ENCODE data around the gene PARVB. TPM values are rescaled to one million over a fixed set of nuclear protein-coding genes. Genes with fewer than 3 reads are reported as not detected.

Gene PARVB
- polyA plus RNA-seq, 1 donor (not counting 4 experiments of a cell fraction or from before 2014, with no cell fraction given), result 10.5 TPM

DNA sequence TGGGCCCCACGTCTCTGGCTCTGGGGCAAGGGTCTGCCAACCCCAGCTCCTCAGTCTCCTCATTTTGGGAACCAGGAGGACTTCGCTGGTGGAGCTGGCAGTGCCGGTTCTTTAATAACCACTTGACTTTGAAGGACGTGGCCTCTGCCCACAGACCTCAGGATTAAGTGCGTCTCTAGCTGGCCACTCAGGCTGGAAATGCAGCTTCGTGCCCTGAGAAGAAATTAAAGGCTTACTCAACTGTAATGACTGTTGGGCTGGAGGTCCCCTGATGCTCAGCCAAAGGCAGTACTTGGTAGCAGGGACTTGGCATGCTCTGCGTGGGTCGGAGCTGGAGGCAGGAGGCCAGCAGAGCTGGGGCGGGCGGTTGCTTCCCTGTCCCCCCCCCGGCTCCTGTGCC, 139.9 kb downstream of the PARVB start:
- H3K27ac ChIP-seq (ENCODE audit: control insufficient read depth, insufficient read depth, low read length), result no peak overlapping the region
- H3K36me3 ChIP-seq (ENCODE audit: control insufficient read depth in 2 of 2, extremely low read depth in 1 of 2, insufficient read depth in 2 of 2, low read length in 2 of 2), result no peaks in the 10 kb centered on the region
- DNase-seq (ENCODE audit: low read depth, low spot score) (no peak), FAIRE-seq (no peak)
- no peak overlapping the region for H3K4me2 ChIP-seq (ENCODE audit: control insufficient read depth, extremely low read depth, insufficient read depth, low read depth, low read length)
- no peaks in the 10 kb centered on the region for H3K79me2 ChIP-seq (ENCODE audit: control insufficient read depth, insufficient read depth, low read length)
- H3K27me3 ChIP-seq (ENCODE audit: control insufficient read depth, extremely low read depth, insufficient read depth, low read length), result peaks cover 14% of the 10 kb centered on the region
- H4K20me1 ChIP-seq (ENCODE audit: control insufficient read depth, extremely low read depth, insufficient read depth, low read length), result peaks cover 2% of the 10 kb centered on the region
- no peaks in the 10 kb centered on the region for H3K4me1 ChIP-seq (ENCODE audit: control insufficient read depth, extremely low read depth, insufficient read depth, low read length)
- H3K9ac ChIP-seq (ENCODE audit: control insufficient read depth, extremely low read depth, insufficient read depth, low read length), result no peak overlapping the region
- no peak for TF ChIP-seq EZH2 (IDR thresholded peaks at IDR 0.05; ENCODE audit: low read length)
- TF ChIP-seq, protein P1, sequence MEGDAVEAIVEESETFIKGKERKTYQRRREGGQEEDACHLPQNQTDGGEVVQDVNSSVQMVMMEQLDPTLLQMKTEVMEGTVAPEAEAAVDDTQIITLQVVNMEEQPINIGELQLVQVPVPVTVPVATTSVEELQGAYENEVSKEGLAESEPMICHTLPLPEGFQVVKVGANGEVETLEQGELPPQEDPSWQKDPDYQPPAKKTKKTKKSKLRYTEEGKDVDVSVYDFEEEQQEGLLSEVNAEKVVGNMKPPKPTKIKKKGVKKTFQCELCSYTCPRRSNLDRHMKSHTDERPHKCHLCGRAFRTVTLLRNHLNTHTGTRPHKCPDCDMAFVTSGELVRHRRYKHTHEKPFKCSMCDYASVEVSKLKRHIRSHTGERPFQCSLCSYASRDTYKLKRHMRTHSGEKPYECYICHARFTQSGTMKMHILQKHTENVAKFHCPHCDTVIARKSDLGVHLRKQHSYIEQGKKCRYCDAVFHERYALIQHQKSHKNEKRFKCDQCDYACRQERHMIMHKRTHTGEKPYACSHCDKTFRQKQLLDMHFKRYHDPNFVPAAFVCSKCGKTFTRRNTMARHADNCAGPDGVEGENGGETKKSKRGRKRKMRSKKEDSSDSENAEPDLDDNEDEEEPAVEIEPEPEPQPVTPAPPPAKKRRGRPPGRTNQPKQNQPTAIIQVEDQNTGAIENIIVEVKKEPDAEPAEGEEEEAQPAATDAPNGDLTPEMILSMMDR (optimal IDR thresholded peaks at IDR 0.05 in 1 of 3, IDR thresholded peaks at IDR 0.05 in 1 of 3, conservative IDR thresholded peaks at IDR 0.05 in 1 of 3; ENCODE audit: extremely low read depth in 1 of 3, insufficient read depth in 2 of 3, low read length in 3 of 3), result no peak
- H3K4me3 ChIP-seq (ENCODE audit: control insufficient read depth in 2 of 3, extremely low read depth in 1 of 3, insufficient read depth in 2 of 3, low read depth in 1 of 3, low read length in 3 of 3), result no peak overlapping the region
- H2AFZ ChIP-seq (ENCODE audit: control insufficient read depth, low read length), result no peak overlapping the region
- H3K9me1 ChIP-seq (ENCODE audit: control insufficient read depth, extremely low read depth, insufficient read depth, low read length), result no peaks in the 10 kb centered on the region
- dilution Hi-C loops (cut with MboI; ENCODE audit: extremely low pct_ligation_motif_present, low sequenced_read_pairs), result no loop called here
- no peaks in the 10 kb centered on the region for H3K9me3 ChIP-seq (ENCODE audit: control insufficient read depth, low read depth, low read length)

DNA sequence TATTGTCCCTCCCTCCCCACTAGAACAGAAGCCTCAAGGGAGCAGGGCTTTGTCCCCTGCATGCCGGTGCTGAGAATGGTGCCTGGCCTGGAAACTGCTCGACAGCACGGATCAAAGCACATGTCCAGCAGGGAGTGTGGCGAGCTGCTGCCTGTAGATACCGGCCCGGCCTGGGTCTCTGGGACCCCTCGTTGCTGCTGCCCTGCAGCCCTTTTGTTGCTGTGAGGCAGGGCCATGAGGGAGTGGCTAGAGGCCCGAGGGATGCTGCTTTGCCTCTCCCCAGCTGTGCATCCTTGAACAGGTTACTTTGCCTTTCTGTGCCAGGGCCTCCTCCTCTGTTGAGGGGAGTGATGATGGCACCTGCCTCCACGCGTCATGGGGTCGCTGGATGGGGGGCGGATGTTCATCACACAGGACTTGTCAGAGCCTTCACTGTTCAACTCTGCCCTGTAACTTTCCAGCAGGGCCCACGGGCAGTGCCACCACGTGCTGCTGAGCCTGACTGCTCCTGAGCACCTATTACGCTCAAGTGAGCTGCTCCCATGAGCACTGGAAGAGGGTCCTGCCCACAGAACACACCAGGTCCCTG, 141.3 kb downstream of the PARVB start:
- Histone ChIP-seq H3K9me3 (ENCODE audit: control insufficient read depth, low read depth, low read length) (no peaks in the 10 kb centered on the region), H3K79me2 (ENCODE audit: control insufficient read depth, insufficient read depth, low read length) (no peaks in the 10 kb centered on the region), H3K4me3 (ENCODE audit: control insufficient read depth in 2 of 3, extremely low read depth in 1 of 3, insufficient read depth in 2 of 3, low read depth in 1 of 3, low read length in 3 of 3) (no peak overlapping the region), H3K4me2 (ENCODE audit: control insufficient read depth, extremely low read depth, insufficient read depth, low read depth, low read length) (no peak overlapping the region), H4K20me1 (ENCODE audit: control insufficient read depth, extremely low read depth, insufficient read depth, low read length) (peaks cover 2% of the 10 kb centered on the region), H3K27ac (ENCODE audit: control insufficient read depth, insufficient read depth, low read length) (no peak overlapping the region), H3K9ac (ENCODE audit: control insufficient read depth, extremely low read depth, insufficient read depth, low read length) (no peak overlapping the region), H3K9me1 (ENCODE audit: control insufficient read depth, extremely low read depth, insufficient read depth, low read length) (no peaks in the 10 kb centered on the region), H3K4me1 (ENCODE audit: control insufficient read depth, extremely low read depth, insufficient read depth, low read length) (no peaks in the 10 kb centered on the region), H3K36me3 (ENCODE audit: control insufficient read depth in 2 of 2, extremely low read depth in 1 of 2, insufficient read depth in 2 of 2, low read length in 2 of 2) (no peaks in the 10 kb centered on the region), H2AFZ (ENCODE audit: control insufficient read depth, low read length) (no peak overlapping the region), H3K27me3 (ENCODE audit: control insufficient read depth, extremely low read depth, insufficient read depth, low read length) (peaks cover 17% of the 10 kb centered on the region)
- FAIRE-seq (no peak), DNase-seq (ENCODE audit: low read depth, low spot score) (no peak)
- dilution Hi-C loops (cut with MboI; ENCODE audit: extremely low pct_ligation_motif_present, low sequenced_read_pairs), result no loop called here
- TF ChIP-seq EZH2 (IDR thresholded peaks at IDR 0.05; ENCODE audit: low read length), result no peak
- TF ChIP-seq, protein P1 (optimal IDR thresholded peaks at IDR 0.05 in 1 of 3, IDR thresholded peaks at IDR 0.05 in 1 of 3, conservative IDR thresholded peaks at IDR 0.05 in 1 of 3; ENCODE audit: extremely low read depth in 1 of 3, insufficient read depth in 2 of 3, low read length in 3 of 3), result no peak
